ENCODE results near the gene KIAA1755. TPM values are rescaled to one million over a fixed set of nuclear protein-coding genes. Genes with fewer than 3 reads are reported as not detected.

KIAA1755 gene
- total RNA-seq, 1 donor from 2014 or later, result 0.06 TPM

DNA sequence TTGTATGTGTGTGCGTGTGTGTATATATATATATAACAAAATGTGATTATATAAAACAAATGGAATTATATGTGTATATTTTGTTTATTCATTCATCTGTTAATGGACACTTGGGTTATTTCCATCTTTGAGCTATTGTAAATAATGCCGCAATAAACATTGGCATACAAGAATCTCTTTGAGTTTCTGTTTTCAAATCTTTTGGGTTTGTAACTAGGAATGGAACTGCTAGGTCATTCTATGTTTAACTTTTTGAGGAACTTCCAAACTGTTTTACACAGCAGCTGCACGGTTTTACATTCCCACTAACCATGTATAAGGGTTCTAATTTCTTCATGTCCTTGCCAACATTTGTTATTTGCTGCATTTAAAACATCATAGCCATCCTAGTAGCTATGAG lies 55.5 kb downstream of the KIAA1755 start:
- TF ChIP-seq, protein P1, sequence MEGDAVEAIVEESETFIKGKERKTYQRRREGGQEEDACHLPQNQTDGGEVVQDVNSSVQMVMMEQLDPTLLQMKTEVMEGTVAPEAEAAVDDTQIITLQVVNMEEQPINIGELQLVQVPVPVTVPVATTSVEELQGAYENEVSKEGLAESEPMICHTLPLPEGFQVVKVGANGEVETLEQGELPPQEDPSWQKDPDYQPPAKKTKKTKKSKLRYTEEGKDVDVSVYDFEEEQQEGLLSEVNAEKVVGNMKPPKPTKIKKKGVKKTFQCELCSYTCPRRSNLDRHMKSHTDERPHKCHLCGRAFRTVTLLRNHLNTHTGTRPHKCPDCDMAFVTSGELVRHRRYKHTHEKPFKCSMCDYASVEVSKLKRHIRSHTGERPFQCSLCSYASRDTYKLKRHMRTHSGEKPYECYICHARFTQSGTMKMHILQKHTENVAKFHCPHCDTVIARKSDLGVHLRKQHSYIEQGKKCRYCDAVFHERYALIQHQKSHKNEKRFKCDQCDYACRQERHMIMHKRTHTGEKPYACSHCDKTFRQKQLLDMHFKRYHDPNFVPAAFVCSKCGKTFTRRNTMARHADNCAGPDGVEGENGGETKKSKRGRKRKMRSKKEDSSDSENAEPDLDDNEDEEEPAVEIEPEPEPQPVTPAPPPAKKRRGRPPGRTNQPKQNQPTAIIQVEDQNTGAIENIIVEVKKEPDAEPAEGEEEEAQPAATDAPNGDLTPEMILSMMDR (conservative IDR thresholded peaks at IDR 0.05; ENCODE audit: low read depth, low read length), result no peak
- DNase-seq (ENCODE audit: low read depth), result no peak
- H3K4me3 ChIP-seq (ENCODE audit: low read depth, low read length), result no peak overlapping the region

DNA sequence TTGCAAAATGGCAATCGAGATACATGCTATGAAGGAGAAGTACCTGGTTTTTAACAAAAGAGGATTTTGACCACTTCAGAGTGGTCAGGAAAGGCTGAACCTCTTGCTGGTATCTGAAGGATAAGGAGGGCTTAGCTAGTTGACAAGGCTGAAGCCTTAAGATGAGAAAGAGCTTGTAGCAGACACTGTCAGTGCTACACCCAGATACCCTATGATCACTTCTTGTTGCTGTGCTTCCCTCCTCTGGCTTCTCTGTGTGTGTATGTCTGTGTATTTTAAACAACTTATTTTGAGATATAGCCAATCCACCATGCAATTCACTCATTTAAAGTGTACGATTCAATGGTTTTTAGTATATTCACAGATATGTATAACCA lies 56.6 kb downstream of the KIAA1755 start:
- TF ChIP-seq, protein P1 (conservative IDR thresholded peaks at IDR 0.05; ENCODE audit: low read depth, low read length), result no peak
- DNase-seq (ENCODE audit: low read depth), result no peak
- H3K4me3 ChIP-seq (ENCODE audit: low read depth, low read length), result no peak overlapping the region

DNA sequence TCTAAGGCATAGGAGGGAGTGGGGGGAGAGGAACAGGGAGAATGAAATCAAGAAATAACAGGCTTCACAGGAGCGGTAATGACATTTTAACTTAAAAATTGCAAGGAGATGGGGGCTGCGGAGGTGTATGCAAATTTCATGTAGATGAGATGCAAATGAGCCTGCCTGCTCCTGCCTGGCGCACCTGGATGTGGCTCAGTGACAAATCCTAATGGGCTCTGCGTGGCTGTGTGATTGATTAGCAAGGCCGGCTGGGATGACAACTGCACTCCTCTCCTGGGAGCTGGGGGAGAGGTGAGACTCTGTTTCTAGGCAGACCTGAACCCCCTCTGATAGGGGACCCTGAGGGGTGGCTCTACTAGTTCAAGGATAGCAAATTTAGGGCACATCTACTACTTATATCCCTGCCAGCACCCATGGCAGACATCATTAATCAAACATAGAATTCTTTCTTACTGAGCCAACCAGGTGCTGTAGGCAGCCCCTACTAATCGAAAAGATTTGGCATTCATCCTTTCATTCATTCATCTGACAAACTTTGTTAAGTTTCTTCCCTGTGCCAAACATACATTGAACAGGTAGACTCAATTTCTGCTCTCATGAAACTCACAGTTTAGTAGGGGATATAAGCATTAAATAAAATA lies 57.1 kb downstream of the KIAA1755 start:
- no peak for DNase-seq (ENCODE audit: low read depth)
- H3K4me3 ChIP-seq (ENCODE audit: low read depth, low read length), result no peak overlapping the region
- TF ChIP-seq, protein P1 (conservative IDR thresholded peaks at IDR 0.05; ENCODE audit: low read depth, low read length), result no peak

DNA sequence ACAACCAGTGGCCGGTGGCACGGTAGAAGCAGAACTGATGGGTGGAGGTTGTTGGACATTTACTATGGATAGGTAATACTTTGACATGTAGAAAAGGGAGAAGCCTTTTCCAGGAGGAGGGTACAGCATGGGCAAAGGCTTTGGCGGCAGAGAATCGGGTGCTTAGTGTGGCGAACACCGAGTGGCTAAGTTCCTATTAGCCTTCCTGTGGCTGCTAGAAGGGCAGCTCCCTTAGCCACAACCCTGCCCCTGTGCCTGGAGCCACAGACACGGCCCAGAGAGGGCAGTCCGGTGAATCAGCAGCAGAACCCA lies 57.6 kb downstream of the KIAA1755 start:
- TF ChIP-seq, protein P1 (conservative IDR thresholded peaks at IDR 0.05; ENCODE audit: low read depth, low read length), result no peak
- H3K4me3 ChIP-seq (ENCODE audit: low read depth, low read length), result no peak overlapping the region
- no peak for DNase-seq (ENCODE audit: low read depth)

DNA sequence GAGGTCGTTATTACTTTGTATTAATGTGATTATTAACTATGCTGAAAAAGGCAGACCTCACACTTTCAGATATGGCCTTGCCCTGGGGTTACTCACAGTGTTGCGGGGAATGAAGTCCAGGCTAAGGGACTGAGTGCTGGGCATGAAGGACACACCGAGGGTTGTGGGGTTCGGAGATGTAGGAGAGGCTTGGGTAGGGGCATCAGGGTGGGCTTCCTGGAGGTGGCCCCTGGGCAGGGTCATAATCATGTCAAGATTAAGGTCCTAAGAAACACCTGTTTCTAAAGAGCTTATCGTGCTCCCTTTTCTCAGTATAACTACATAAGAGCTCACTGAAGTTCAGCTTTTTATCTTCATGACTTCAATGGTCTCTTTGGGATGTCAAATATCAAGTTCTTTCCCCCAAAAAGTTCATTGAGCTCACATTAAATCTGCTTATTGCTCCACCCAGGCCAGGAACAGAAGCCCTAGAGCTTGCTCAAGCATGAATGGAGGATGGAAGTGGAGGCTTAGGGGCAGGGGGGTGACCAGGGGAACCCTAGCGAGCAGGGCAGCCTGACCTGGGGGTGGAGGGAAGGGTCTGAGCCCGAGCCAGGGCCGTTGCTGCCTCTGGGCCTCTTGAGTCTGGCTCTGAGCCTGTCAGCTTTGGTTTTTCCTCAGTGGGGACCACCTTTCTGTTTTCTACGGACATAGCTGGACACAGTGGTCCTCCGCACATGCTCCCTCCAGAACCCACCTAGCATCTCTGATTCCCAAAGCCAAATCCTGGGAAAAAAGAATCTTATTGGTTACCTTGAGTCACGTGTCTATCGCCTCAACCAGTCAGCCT lies 58.2 kb downstream of the KIAA1755 start:
- H3K4me3 ChIP-seq (ENCODE audit: low read depth, low read length), result no peak overlapping the region
- DNase-seq (ENCODE audit: low read depth), result no peak
- TF ChIP-seq, protein P1 (conservative IDR thresholded peaks at IDR 0.05; ENCODE audit: low read depth, low read length), result no peak

DNA sequence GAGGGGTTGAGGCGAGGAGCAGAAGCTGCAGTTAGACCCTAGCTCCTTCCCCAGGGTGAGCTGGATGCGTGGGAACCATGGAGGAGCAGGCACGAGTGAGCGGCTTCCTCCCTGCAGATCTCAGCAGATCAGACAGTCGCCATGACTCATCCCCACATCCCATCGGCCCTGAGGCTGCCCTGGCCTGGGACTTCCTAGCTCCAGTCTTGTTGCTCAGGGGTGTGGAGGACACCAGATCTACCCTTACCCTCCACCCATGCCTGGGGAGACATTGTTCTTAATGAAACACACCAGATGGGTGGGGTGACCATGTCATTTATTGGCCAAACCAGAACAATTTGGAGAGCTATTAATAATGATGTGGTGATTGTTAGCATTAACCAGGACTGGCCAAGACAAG lies 59.2 kb downstream of the KIAA1755 start:
- TF ChIP-seq, protein P1 (conservative IDR thresholded peaks at IDR 0.05; ENCODE audit: low read depth, low read length), result no peak
- no peak for DNase-seq (ENCODE audit: low read depth)
- no peak overlapping the region for H3K4me3 ChIP-seq (ENCODE audit: low read depth, low read length)

DNA sequence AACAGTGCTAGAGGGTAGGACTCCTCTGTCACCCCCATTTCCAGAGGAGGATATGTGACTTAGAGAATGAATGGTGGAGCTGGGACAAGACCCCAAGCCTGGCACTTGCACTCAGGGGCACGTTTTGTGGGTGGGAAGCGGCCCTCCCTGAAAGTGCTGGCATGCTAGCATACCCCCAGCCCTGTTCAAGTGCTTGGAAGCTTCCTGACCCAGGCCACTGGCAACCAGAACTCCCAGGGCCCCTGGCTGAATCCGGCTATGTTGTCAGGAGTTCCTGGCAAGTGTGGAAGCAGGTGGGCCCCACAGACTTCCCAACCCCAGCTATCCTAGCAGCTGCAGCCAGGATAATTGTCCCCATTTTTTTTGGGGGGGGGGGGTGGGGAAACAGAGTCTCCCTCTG lies 59.9 kb downstream of the KIAA1755 start:
- DNase-seq (ENCODE audit: low read depth), result no peak
- TF ChIP-seq, protein P1 (conservative IDR thresholded peaks at IDR 0.05; ENCODE audit: low read depth, low read length), result no peak
- no peak overlapping the region for H3K4me3 ChIP-seq (ENCODE audit: low read depth, low read length)
